H1 (cell line): ENCODE results near the gene EPN3. TPM values are rescaled to one million over a fixed set of nuclear protein-coding genes. Genes with fewer than 3 reads are reported as not detected.

Experiments used
- RBBP5 ChIP-seq: IDR thresholded peaks from 2 replicates; pipeline ENCODE4 v1.7.1; 2012; ENCODE audit warnings: low read depth, mild to moderate bottlenecking, inconsistent platforms, low read length, moderate library complexity, borderline replicate concordance
- TEAD4 ChIP-seq: IDR thresholded peaks from 2 replicates; pipeline ENCODE4 v1.6.1; 2012; ENCODE audit warnings: low read depth, low read length, inconsistent platforms, mixed read lengths
- polyA plus RNA-seq, 7 experiments: library from polyadenylated mRNA; depleted of rRNA in 3 of 7; stranded (reverse) in 5 of 7; unstranded in 2 of 7; fragments of >200 nt in 5 of 7; fragments of 200-250 nt in 2 of 7; gene quantifications; 1 replicate in 5 of 7; 2 replicates in 1 of 7; 4 replicates in 1 of 7; pipeline versions ENCODE4 v1.2.1 to v1.2.3, GENCODE V29; 2011 to 2013; ENCODE audit warnings: missing spikeins in 2 of 7, mixed read lengths in 2 of 7
- total RNA-seq: library from RNA; stranded (reverse); fragmentation: NEBNext Ultra II Directional; extraction: Animal tissue kit (Norgen Biotek cat#: 25700); gene quantifications from 2 replicates; pipeline ENCODE4 v1.2.1, GENCODE V29; 2021

Gene EPN3
- total and polyA plus RNA-seq, 2 of the 8 experiments (the other 6 are each of a cell fraction or from before 2014, with no cell fraction given) = 6.7 to 7.9 TPM

GRCh38 chr17:50538549-50539410 is 6.2 kb downstream of the EPN3 start (continued):
- TF ChIP-seq RBBP5 = no peak
- TF ChIP-seq TEAD4 = no peak
